ENCODE measurements around the gene EP400.

The EP400 gene

GRCh38 chr12:132103542-132104308 lies 154.0 kb downstream of the EP400 start:
- no peak overlapping the region for H3K4me3 ChIP-seq (ENCODE audit: low read depth, low read length)
- no peak for TF ChIP-seq CTCF (IDR thresholded peaks at IDR 0.05; ENCODE audit: low read depth, low read length)

GRCh38 chr12:132105467-132105866 lies 155.7 kb downstream of the EP400 start:
- no peak overlapping the region for H3K4me3 ChIP-seq (ENCODE audit: low read depth, low read length)
- no peak for TF ChIP-seq CTCF (IDR thresholded peaks at IDR 0.05; ENCODE audit: low read depth, low read length)

GRCh38 chr12:132106921-132107320 lies 157.2 kb downstream of the EP400 start:
- TF ChIP-seq CTCF (IDR thresholded peaks at IDR 0.05; ENCODE audit: low read depth, low read length): no peak
- H3K4me3 ChIP-seq (ENCODE audit: low read depth, low read length): no peak overlapping the region

- TF ChIP-seq CTCF (IDR thresholded peaks at IDR 0.05; ENCODE audit: low read depth, low read length): no peak
- H3K4me3 ChIP-seq (ENCODE audit: low read depth, low read length): no peak overlapping the region
These were observed 158.6 kb downstream of the EP400 start for GRCh38 chr12:132108211-132108832.

- H3K4me3 ChIP-seq (ENCODE audit: low read depth, low read length): no peak overlapping the region
- TF ChIP-seq CTCF (IDR thresholded peaks at IDR 0.05; ENCODE audit: low read depth, low read length): no peak
These were observed 160.0 kb downstream of the EP400 start for GRCh38 chr12:132109741-132110140.

- no peak overlapping the region for H3K4me3 ChIP-seq (ENCODE audit: low read depth, low read length)
- no peak for TF ChIP-seq CTCF (IDR thresholded peaks at IDR 0.05; ENCODE audit: low read depth, low read length)
These were observed 160.9 kb downstream of the EP400 start for GRCh38 chr12:132110677-132111076.

GRCh38 chr12:132111654-132112304 lies 162.0 kb downstream of the EP400 start:
- H3K4me3 ChIP-seq (ENCODE audit: low read depth, low read length): no peak overlapping the region
- no peak for TF ChIP-seq CTCF (IDR thresholded peaks at IDR 0.05; ENCODE audit: low read depth, low read length)

Data from WI38 (cell line).